Kidney glomerular epithelial cell (primary cell): ENCODE data around the gene FOXL2NB.

Source experiments
- DNase-seq: peaks from one replicate; lab custom pipeline; 2025; lab: John Stamatoyannopoulos, UW

Gene FOXL2NB

GRCh38 chr3:138933068-138933668 is 13.8 kb upstream of the FOXL2NB start:
- no peak for DNase-seq

- no peak for DNase-seq
These were observed 12.9 kb upstream of the FOXL2NB start for GRCh38 chr3:138933981-138934691.

GRCh38 chr3:138935505-138935862 is 11.5 kb upstream of the FOXL2NB start:
- no peak for DNase-seq

GRCh38 chr3:138935863-138936740 is 10.9 kb upstream of the FOXL2NB start:
- DNase-seq = peak; percentile 32

- DNase-seq = no peak
These were observed 10.0 kb upstream of the FOXL2NB start for GRCh38 chr3:138936741-138937689.

GRCh38 chr3:138937690-138938055 is 9.3 kb upstream of the FOXL2NB start:
- DNase-seq = no peak

GRCh38 chr3:138938056-138938876 is 8.8 kb upstream of the FOXL2NB start:
- DNase-seq = no peak

GRCh38 chr3:138938877-138939560 is 8.0 kb upstream of the FOXL2NB start:
- no peak for DNase-seq

GRCh38 chr3:138939561-138940241 is 7.3 kb upstream of the FOXL2NB start:
- DNase-seq = no peak

GRCh38 chr3:138940446-138940845 is 6.6 kb upstream of the FOXL2NB start:
- no peak for DNase-seq

GRCh38 chr3:138941259-138941885 is 5.6 kb upstream of the FOXL2NB start:
- peak; percentile 40 for DNase-seq

GRCh38 chr3:138942271-138942670 is 4.7 kb upstream of the FOXL2NB start:
- DNase-seq = no peak

- no peak for DNase-seq
These were observed 4.0 kb upstream of the FOXL2NB start for GRCh38 chr3:138942861-138943623.

- no peak for DNase-seq
These were observed 3.0 kb upstream of the FOXL2NB start for GRCh38 chr3:138943724-138944653.

GRCh38 chr3:138944654-138944928 is 2.4 kb upstream of the FOXL2NB start:
- no peak for DNase-seq

GRCh38 chr3:138944929-138945708 is 1.9 kb upstream of the FOXL2NB start:
- no peak for DNase-seq
